HG03575 (cell line): ENCODE results near the gene ARFGAP1.

Experiments
- ATAC-seq: cut with Tn5 transposase; IDR thresholded peaks from one replicate; pipeline ENCODE4 v1.9.1; 2021; ENCODE audit not compliant: unreplicated experiment, insufficient number of reproducible peaks, low FRiP score; ENCODE audit errors: extremely low read depth

ARFGAP1 gene

DNA sequence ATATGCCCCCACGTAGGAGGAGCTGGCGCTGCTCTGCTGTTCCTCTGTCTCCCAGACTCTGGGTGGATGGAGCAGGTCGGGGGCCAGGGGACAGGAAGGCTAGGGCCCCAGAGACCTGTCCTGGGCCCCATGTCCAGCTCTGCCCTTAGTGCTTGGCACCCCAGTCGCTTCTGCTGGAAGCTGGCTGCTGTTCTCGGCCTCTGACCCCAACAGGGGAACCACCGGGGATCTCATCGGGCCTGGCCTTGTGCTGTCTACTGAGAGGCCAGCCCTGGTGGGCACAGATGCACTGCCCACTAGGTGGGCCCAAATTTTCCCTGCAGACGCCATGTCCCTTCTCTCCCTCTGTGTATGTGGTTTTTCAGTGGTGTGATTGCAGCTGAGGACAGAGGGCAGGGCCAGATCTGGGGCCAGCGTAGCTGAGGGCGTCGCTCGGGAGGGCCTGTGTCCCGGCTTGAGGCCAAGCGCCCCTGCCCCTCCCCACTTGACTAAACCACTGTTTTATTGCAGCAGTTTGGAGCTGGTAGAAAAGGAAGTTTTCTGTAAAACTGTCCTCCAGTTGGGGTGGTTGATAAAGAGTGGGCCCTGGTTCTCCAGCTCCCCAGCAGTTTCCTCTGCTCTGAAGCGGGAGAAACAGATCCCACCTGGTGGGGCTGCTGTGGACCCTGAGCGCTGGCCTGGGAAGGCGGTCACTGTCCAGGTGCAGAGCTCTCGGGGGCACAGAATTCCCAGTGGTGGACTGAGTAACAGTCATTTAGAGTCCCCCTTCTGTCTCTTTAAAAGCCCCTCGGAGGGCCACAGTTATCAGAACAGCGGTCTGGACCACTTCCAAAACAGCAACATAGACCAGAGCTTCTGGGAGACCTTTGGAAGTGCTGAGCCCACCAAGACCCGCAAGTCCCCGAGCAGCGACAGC lies 14.4 kb downstream of the ARFGAP1 start:
- ATAC-seq = no peak

GRCh38 chr20:63287697-63288580 lies 15.3 kb downstream of the ARFGAP1 start:
- ATAC-seq = no peak

DNA sequence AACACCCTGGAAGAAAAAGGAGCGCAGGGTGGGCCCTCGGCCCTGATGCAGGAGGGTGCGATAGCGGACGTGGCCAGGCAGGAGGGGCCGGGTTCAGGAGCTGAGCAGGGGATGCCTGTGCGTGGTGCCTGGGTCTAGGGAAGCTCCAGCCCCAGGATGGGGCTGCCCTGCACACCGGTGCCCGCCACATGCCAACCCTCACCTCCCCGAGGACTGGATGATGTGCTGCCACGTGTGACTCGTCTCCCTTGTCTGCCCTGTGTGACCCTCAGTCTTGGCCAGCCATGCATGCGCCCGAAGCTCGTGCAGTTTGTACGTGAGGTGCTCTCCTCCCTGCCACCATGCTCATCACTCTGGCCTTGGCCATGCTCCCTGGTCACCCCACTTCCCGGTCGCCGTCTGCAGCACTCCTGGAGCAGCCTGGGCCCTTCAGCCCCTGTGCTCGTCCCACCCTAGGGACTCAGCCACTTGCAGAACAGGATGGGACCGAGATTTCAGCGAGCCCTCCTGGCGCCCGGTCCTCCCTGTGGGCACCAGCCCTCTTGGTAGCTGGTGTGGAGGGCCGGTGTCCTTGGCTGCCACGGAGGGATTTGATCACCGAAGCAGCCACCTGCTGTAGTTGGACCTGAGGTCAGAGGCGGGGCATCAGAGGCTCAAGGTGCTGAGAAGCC lies 16.1 kb downstream of the ARFGAP1 start:
- ATAC-seq = no peak

- ATAC-seq = no peak
These were observed 16.9 kb downstream of the ARFGAP1 start for GRCh38 chr20:63289311-63290135.

DNA sequence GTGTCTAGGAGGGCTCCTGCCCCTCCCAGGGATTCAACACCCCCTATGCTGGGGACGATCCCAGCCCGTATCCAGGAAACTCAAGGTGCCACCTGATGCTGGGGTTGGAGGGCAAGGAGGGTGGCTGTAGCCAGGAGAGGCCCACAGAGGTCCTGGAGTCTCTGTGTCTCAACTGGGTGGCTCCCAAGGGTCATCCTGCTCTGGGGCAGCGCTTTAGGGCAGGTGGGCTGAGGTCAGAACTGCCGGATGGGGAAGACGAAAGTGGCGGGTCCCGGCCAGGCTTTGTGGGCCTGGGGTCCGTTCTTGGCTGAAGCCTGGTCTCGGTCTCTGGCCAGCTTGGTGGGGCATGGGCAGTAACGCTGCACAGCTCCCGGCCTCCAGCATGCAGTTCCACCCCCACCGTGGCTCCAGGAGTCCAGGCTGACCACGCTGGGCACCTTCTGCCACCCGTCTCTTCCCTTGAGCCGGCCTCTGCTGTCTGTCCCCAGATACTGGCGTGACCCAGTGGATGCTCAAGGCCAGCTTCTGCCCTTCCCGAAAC lies 17.6 kb downstream of the ARFGAP1 start:
- no peak for ATAC-seq

DNA sequence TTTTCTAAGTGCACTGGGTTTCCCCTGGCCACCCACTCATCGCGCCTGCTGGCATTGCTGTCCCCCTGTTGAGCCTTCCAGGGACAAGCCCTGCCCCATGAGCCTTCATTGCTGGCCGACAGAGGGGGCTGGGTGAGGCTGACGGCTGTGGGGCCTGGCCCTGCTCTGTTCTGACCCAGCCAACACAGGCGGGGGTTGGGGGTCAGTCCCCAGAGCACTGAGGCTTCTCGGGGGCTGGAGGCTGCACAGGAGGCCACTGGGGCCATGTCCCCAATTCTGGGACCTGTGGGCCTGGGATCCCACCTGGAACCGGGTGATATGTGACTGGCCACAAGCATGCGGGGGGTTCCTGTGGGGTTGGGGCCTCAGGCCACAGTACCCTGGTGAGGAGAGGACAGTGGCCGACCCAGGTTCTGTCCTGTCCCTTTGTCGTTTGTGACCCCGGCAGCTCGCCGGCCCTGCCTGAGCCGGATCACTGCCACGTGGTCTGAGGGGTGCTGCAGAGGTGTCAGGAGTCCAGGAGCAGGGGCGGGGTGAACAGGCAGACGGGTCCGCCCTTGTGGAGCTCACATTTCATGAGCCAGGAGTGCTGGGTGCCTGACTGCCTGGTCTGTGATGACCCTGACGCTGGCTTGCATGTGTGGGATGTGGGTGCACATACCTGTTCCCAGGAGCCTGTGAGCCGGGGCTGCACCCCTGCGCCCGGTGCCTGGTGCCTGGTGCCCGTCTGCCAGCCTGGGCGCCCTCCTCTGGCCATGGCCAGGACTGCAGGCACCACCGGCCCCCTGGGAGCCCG lies 18.3 kb downstream of the ARFGAP1 start:
- ATAC-seq = no peak

DNA sequence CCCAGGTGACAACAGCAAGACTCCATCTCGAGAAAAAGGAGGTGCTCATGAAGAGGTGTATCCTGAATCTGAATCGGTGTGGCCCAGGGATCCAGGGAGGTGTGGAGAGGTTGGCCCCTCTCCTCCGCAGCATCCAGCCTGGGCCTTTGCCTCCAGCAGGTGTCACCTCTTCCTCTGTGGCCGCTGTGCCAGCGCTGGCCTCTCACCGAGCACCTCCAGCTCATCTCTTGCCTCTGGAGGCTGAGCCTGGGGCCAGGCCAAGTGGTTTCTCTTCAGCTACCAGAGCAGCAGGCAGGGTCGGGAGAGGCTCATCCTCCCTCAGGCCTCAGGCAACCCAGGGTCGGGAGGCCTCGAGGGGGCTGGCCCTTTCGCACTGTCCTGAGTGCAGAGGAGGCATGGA lies 19.2 kb downstream of the ARFGAP1 start:
- ATAC-seq = no peak

- ATAC-seq = no peak
These were observed 19.7 kb downstream of the ARFGAP1 start for GRCh38 chr20:63292292-63292701.

DNA sequence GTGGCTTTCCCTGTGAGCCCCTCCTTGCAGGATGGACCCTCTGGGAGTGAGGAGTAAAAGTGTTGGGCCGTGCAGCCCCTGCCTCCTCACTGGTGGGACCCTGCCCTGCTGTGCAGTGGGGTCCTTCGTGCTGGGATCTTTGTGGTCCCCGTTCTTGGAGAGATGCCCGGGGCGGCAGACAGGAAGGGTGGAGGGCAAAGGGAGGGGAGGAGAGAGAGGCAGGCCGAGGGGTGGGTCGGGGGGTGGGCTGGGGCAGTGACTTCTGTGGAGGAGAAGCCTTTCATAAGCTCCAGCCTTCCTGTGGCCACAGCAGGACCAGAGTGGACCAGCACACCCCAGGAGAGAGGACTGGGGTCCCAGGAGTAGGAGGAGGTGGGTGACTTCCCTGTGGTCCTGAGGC lies 20.3 kb downstream of the ARFGAP1 start, which contains the start of gene COL20A1:
Gene COL20A1, plus strand, starts transcription at position 283 of the 400 bp plus-strand sequence. CDS start 1,922 bp downstream, outside the sequence.
- ATAC-seq = no peak

- ATAC-seq = no peak
These were observed 20.8 kb downstream of the ARFGAP1 start for GRCh38 chr20:63293456-63293855.

- ATAC-seq = no peak
These were observed 21.4 kb downstream of the ARFGAP1 start for GRCh38 chr20:63293871-63294535.

- ATAC-seq = no peak
These were observed 21.9 kb downstream of the ARFGAP1 start for GRCh38 chr20:63294536-63294900.

DNA sequence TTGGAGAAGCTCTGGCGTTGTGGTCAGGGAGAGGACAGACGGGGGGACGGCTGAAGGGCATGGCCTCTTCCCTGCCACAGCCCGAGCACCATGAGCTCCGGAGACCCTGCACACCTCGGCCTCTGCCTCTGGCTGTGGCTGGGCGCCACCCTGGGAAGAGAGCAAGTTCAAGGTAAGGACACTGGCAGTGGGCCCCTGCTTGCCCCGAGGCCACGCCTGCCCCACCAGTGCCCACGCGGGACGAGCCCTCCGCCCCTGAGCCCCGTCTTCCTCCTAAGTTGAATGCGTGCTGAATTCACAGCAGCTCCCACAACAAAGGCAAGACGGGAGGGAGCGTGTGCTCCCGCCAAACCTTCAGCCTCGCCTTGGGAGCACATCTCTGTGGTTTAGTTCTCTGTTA lies 22.4 kb downstream of the ARFGAP1 start:
- no peak for ATAC-seq

- ATAC-seq = no peak
These were observed 22.8 kb downstream of the ARFGAP1 start for GRCh38 chr20:63295422-63295821.

DNA sequence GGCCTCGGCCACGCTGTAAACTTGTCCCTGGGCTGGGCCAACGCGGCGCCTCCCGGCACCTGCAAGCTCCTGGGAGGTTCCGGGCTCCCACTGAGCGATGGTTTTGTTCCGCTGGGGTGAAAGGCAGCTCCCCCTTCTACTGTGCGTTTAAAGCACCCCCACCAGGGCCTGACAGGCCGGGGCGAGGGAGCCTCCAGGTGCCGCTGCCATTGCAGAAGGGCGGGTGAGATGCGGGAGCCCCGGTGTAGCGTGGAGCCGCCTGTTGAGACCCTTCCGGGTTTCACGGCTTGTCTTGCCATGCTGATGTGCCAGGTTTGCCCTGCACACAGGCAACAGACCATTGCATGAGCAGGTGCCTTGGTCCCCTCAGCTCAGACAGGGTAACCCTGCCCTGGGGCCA lies 23.2 kb downstream of the ARFGAP1 start:
- ATAC-seq = no peak

DNA sequence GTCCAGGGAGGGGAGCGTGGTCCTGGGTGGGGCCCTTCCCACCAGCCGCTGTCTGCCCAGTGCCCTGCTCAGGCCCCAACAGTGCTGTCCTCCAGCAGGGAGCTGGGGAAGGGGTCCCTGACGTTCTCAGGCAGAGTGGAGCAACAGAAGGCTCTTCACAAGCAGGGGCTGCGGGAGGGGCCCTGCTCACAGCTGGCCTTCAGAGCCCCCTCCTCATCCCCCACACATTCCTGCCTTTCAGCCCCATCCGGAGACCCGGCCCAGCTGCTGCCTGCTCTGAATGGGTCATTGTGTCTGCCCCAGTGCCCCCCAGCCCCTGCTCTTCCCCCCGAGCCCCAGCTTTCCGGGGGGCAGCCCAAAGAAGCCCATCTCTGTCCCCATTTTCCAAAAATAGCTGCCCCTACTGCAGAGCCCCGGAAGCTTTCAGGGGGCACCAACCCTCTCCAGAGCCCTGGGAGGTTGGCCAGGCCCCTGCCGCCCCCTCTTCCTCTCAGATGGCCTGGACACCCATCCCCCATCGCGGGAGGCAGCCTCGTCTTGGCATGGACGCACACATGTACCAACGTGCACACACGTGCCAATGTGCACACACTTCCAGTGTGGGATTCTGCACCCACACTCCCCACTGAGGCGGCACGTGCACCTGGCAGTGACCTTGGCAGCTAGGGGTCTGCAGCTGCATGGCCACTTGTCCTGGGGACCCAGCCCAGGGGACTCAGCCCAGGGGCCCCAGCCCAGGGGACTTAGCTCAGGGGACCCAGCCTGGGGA lies 24.1 kb downstream of the ARFGAP1 start:
- ATAC-seq = no peak
